ENCODE data around the gene TFDP1. TPM values are rescaled to one million over a fixed set of nuclear protein-coding genes. Genes with fewer than 3 reads are reported as not detected.

The TFDP1 gene
- total RNA-seq, 1 donor from 2014 or later: 40.0 TPM

GRCh38 chr13:113670541-113670940, 86.0 kb downstream of the TFDP1 start:
- intact Hi-C loops (cut with DNase I): no loop called here
- no peak for DNase-seq (ENCODE audit: extremely low spot score in 2 of 2)
- no peaks in the 10 kb centered on the region for H3K4me1 ChIP-seq
- no peaks in the 10 kb centered on the region for H3K36me3 ChIP-seq
- no peak overlapping the region for H3K27ac ChIP-seq
- no peak overlapping the region for H3K4me3 ChIP-seq
- no peaks in the 10 kb centered on the region for H3K9me3 ChIP-seq
- H3K27me3 ChIP-seq: no peaks in the 10 kb centered on the region
- TF ChIP-seq POLR2A (IDR thresholded peaks at IDR 0.05) (no peak), POLR2AphosphoS5 (IDR thresholded peaks at IDR 0.05; ENCODE audit: insufficient read depth in 1 of 2, low read depth in 1 of 2) (no peak)
- TF ChIP-seq, protein P1, sequence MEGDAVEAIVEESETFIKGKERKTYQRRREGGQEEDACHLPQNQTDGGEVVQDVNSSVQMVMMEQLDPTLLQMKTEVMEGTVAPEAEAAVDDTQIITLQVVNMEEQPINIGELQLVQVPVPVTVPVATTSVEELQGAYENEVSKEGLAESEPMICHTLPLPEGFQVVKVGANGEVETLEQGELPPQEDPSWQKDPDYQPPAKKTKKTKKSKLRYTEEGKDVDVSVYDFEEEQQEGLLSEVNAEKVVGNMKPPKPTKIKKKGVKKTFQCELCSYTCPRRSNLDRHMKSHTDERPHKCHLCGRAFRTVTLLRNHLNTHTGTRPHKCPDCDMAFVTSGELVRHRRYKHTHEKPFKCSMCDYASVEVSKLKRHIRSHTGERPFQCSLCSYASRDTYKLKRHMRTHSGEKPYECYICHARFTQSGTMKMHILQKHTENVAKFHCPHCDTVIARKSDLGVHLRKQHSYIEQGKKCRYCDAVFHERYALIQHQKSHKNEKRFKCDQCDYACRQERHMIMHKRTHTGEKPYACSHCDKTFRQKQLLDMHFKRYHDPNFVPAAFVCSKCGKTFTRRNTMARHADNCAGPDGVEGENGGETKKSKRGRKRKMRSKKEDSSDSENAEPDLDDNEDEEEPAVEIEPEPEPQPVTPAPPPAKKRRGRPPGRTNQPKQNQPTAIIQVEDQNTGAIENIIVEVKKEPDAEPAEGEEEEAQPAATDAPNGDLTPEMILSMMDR (IDR thresholded peaks at IDR 0.05): no peak

DNA sequence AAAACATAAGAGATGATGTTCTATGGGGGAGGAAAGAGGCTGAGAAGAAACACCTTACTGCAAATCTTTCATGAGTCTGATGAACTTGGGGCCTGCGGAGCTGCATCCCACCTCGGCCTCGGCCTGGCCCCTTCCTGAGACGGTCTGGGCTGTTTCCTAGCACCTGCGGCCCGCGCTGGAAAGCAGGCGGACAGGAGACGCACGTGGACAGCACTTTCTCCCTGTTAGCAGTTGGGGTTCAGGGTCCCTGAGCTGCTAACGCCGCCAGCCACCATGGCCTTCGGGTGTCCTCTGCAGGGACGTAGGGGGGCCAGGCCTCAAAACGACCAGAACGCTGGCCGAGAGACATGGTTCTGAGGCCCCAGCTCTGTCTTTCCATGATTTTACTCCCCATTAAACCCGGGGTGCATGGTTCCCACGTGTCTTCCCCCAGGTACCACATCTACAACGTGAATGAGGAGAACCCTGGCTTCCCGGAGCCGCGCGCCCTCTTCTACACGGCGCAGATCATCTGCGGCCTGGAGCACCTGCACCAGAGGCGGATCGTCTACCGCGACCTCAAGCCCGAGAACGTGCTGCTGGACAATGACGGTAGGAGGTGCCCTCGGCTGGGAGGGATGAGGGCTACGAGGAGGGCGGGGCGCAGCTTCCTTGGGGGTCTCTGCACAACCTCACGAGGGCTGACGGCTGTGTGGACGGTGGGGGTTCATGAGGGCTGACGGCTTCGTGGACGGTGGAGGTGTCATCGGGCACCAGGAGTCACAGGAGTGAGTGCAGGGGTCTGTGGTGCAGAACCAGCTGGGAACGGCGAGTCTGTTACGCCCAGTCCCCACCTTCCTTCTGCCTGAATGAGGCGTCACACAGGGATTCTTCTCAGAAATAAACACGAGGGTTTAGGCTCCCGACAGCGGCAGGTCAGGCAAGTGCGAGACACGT, 86.8 kb downstream of the TFDP1 start:
- no peaks in the 10 kb centered on the region for H3K36me3 ChIP-seq
- intact Hi-C loops (cut with DNase I): no loop called here
- H3K4me1 ChIP-seq: no peaks in the 10 kb centered on the region
- DNase-seq (ENCODE audit: extremely low spot score in 2 of 2): no peak
- TF ChIP-seq POLR2AphosphoS5 (IDR thresholded peaks at IDR 0.05; ENCODE audit: insufficient read depth in 1 of 2, low read depth in 1 of 2) (no peak), POLR2A (IDR thresholded peaks at IDR 0.05) (no peak)
- TF ChIP-seq, protein P1 (IDR thresholded peaks at IDR 0.05): no peak
- H3K4me3 ChIP-seq: no peak overlapping the region
- H3K9me3 ChIP-seq: no peaks in the 10 kb centered on the region
- no peaks in the 10 kb centered on the region for H3K27me3 ChIP-seq
- H3K27ac ChIP-seq: no peak overlapping the region

DNA sequence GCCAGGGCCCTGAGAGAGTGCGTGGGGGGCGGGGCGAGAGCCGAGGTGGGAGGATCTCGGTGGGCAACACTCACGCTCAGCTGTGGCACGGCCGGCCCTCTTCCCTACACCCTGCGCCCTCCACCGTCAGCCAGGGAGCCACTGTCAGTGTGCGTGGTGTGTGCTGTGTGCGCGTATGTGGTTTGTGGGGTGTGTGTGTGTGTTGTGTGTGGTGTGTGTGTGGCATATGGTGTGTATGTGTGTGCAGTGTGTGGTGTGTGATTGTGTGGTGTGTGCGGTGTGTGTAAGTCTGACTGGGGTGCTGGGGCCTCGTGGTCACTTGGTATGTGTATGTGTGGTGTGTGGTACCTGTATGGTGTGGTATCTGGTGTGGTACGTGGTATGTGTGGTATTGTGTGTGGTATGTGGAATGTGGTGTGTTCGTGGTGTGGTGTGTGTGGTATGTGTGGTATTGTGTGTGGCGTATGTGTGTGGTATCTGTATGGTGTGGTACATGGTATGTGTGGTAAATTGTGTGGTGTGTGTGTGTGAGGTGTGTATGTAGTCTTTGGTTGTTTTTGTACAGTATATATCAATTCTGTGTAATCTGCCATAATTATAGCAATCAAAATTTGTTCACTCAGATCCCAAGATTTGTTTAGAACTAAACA, 87.6 kb downstream of the TFDP1 start:
- Histone ChIP-seq H3K27me3 (no peaks in the 10 kb centered on the region), H3K27ac (no peak overlapping the region), H3K9me3 (no peaks in the 10 kb centered on the region), H3K4me1 (no peaks in the 10 kb centered on the region), H3K36me3 (no peaks in the 10 kb centered on the region), H3K4me3 (no peak overlapping the region)
- no peak for DNase-seq (ENCODE audit: extremely low spot score in 2 of 2)
- intact Hi-C loops (cut with DNase I): no loop called here
- TF ChIP-seq POLR2AphosphoS5 (IDR thresholded peaks at IDR 0.05; ENCODE audit: insufficient read depth in 1 of 2, low read depth in 1 of 2): no peak
- TF ChIP-seq POLR2A (IDR thresholded peaks at IDR 0.05): no peak
- TF ChIP-seq, protein P1 (IDR thresholded peaks at IDR 0.05): no peak

Other genes with a start within 250 kb of the TFDP1 start
- 15.0 TPM for gene GRTP1, start 220.6 kb upstream of the TFDP1 start, total RNA-seq
- 1.7 TPM for gene ADPRHL1, start 131.3 kb upstream of the TFDP1 start, total RNA-seq
- 13.3 TPM for gene DCUN1D2, start 94.0 kb upstream of the TFDP1 start, total RNA-seq
- not detected for gene ATP4B, start 73.4 kb downstream of the TFDP1 start, total RNA-seq
- not detected for gene GRK1, start 82.5 kb downstream of the TFDP1 start, total RNA-seq
- gene TMEM255B, start 174.5 kb downstream of the TFDP1 start, total RNA-seq: 6.4 TPM

Measured in vagina (tissue), 2 donors.